HG02763 (cell line): ENCODE data around the gene MRPS18B.
A peak's percentile ranks its signal among the peaks of the same experiment; 100 is the strongest.

Source experiments
- ATAC-seq: cut with Tn5 transposase; IDR thresholded peaks from one replicate; pipeline ENCODE4 v1.9.1; 2021; ENCODE audit warnings: mild to moderate bottlenecking, moderate library complexity; ENCODE audit not compliant: unreplicated experiment

MRPS18B gene

GRCh38 chr6:30601815-30602641, 15.6 kb upstream of the MRPS18B start:
- ATAC-seq: no peak

DNA sequence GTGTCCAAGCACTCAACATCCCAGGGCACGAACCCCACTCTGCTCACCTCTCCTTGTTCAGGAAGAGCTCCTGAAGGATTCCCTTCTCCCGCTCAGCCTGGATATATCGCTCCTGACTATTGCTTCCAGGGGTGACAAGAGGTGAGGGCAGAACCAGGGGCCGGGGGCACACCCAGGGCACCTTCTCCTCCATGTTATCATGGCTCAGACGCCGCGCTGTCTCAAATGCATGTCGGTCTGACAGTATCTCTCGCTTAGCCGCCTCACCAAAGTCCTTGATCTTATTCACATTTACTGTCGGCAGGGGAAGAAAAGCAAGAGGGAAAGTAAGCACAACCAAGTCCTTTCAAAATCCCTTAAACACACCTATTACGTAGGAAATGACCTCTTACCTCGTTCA, 13.7 kb upstream of the MRPS18B start:
- no peak for ATAC-seq

GRCh38 chr6:30610065-30610464, 7.6 kb upstream of the MRPS18B start:
- ATAC-seq: no peak

DNA sequence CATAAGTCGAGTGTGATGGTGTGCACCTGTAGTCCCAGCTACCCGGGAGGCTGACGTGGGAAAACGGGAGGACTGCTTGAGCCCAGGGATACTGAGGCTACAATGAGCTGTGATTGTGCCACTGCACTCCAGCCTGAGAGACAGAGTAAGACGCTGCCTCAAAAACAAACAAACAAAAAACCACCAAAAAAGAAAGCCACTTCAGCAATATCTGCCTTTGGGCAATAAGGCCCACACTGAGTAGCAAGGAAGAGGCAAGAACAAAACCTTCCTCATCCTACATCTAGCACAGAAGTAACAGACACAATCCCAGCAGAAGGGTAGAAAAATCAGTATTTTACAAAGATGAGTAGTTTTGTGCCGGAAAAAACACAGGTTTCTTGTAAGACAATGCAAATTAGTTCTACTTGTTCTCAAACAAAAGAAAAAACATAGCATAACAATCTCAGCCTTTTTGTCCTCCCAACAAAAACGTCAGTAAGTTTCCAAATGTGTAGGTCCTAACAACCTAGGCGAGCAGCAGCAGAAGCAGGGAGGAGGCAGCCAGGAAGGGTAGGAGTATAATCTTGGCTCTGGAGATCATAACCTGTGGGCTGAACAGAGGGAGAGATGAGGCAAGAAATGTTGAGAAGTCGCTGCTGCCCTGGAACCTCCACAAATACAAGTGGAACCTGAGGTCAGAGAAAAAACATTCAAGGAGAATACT, 6.3 kb upstream of the MRPS18B start:
- no peak for ATAC-seq

- no peak for ATAC-seq
These were observed 5.8 kb upstream of the MRPS18B start for GRCh38 chr6:30611856-30612194.

- ATAC-seq: no peak
These were observed 5.4 kb upstream of the MRPS18B start for GRCh38 chr6:30612213-30612612.

GRCh38 chr6:30612687-30613248, 4.9 kb upstream of the MRPS18B start:
- no peak for ATAC-seq

DNA sequence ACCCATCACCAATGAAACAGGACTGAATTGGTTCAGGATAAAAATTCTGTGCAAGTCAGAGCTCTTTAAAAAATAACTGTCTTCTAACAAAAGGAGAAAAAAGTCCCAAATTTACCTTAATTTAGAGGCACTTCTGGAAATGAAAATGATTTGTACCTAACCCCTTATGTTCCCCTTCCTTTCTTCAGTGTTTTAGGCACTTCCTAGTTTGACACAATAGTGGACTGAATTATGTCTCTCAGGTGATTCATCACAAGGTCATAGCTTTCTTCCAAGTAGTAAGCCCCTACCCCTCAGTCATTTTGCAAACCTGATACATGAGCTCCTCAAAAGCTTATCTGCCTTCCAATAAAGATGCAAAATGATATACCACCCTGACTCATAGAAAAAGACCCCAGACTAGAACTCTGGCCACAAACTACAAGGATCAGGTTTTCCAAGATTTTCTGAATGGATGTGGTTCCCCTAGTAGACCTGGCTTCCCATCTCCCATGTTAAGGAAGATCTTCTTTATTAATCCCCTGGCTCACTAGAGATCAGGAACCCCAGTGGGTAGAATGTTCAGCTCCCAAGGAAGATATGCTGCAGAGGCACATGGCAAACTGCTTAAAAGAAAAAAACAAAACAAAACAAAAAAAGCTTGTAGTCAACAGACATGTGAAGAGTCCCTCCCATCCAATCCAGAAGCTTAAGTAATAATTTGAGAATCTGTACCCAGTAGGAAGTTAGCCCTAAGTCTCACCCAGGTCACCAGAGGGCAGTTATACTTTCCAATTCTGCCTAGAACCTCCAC, 4.2 kb upstream of the MRPS18B start:
- ATAC-seq: no peak

GRCh38 chr6:30614044-30614842, 3.4 kb upstream of the MRPS18B start:
- ATAC-seq: no peak

- peak; percentile 33 for ATAC-seq
These were observed 2.8 kb upstream of the MRPS18B start for GRCh38 chr6:30614843-30615218.

DNA sequence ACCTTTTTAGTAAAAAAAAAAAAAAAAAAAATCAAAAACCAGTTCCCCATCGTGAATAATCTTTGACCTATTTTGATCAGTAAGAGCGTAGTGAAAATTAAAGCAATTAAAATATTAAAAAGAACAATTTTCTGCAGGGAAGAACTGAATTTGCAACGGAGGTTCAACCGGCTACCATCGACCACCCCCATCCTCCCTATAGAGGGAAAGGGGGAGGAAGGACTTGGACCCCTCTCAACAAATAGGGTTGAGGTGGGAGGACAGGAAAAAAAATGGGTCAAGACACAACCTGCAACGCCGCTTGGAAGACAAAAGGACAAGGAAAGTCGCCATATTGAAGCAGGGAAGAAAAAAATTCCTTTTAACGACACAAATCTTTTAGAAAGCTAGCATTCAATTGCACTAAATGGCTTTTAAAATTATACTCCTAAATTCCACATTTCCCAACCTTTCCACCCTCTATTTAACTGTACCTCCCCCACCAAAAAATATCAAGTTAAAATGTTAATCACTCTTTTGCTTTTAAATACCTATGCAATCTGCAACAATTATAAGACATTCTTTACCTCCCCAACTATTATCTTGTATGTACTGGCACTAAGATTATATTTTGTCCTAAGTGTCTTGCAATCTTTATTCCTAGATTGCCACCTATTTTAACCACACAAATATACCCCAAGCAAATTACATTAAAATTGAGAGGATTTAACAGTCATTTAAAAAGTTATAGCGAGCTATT, 2.3 kb upstream of the MRPS18B start:
- ATAC-seq: no peak

DNA sequence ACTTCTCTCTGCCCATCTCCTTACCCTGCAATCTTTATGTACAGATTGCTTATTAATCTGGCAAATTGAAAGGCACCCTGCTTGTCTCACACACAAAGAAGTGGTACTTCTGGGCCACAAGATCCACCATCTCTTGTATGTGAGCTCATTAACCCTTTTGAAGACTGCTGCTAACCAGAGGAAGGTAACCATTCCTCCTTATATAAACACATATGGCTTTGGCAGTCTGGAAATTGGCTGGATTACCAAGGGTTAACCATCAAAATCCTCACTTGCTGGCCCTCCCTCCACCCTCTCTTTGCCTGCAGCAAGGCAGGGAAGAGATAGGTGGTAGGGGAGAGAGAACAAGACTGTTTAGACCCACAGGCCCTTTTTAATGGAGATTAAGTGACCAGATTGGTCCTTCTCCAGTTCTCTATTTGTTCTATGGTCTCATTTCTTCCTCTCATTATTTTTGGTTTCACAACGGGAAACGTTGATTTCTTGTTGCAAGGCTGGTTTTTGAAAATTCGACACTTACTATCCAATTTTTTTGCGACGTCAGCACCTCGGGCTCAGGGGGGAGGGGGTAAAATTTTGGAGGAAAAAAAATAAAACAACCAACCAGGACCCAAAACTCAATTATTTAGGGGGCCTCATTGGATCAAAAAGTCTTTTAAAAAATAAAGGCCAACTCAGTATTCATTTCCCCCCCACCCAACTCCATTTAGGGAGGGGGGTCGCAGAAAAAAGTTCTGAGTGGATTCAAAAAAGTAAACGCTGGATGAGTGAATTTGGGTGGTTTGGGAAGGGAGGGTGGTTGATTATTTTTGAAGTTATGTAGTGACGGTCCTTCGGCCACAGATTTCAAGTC, 1.5 kb upstream of the MRPS18B start:
- no peak for ATAC-seq

DNA sequence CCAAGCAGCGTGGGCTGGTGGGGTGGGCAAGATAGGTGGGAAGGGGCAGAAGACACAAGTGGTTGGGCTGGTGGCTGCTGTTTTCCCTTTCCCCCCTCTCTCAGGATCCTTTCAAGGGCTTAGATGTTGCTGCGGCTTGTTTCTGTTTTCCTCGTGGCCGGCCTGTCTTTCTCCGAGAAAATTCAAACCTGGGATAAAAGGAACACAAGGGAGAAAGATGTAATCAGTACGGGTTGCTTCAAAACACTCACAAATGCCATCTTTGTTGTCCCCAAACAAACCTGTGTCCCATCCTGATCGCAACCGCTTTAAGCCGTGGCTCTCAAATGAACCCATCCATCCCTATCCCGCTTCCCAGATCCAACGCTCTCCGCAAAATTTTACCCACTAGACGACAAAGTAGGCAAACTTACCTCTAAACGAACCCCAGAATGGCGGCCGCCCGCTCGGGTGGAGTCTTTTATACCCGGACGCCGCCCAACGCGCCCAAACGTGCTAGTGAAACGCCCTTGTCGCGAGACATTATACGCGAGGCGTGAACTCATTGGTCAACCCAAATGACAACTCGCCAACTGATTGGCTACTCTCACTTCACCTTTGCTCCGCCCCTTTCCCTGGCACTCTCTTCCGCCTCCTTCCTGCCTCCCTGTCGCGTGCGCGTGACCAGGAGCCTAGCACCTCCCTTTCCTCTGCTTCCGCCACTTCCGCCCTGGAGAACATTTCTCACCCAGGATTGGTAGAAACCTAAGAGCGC, 652 bp upstream of the MRPS18B start, which contains the start of gene PPP1R10:
PPP1R10 (minus strand) TSS at position 433 of the 754 bp plus-strand sequence. CDS start 7,299 bp downstream, outside the sequence.
- peak; percentile 80 for ATAC-seq

DNA sequence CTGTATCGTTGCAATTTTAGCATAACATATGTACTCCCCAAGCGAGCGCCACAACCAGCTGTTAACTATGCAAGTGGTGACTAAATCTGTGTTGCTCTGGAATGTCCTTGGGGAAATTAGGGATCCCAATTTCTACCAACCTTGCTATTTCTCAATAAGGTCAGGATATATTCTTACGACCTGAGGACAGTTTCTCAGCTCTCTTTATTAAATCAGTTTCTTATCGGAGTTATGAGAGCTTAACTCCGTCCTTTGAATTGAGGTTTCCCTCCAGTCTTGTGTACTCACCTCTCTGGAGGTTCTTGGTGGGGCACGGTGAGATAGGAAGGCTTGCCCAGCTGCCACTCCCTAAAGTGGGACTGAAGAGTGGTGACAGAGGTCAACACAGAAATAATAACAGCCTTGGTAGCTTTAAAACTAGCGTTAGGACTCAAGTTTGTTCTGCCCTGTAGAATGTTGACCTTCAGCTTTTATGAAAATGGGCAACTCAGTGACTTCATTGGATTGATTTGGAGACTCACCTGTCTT, 694 bp downstream of the MRPS18B start:
- no peak for ATAC-seq

DNA sequence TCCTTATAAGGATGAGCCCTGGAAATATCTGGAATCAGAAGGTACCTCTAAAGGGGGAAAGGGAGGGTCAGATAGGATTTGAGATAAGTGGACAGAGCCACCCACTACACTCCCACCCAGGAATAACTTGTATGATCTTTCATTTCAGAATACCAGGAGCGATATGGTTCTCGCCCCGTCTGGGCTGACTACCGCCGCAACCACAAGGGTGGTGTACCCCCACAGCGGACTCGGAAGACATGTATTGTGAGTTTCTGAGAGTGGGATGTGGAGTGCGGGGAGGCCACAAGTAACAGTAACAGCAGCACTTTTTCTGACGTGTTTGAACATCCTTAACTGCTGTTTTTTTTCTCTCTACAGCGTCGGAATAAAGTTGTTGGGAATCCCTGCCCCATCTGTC, 1.9 kb downstream of the MRPS18B start:
- ATAC-seq: no peak

DNA sequence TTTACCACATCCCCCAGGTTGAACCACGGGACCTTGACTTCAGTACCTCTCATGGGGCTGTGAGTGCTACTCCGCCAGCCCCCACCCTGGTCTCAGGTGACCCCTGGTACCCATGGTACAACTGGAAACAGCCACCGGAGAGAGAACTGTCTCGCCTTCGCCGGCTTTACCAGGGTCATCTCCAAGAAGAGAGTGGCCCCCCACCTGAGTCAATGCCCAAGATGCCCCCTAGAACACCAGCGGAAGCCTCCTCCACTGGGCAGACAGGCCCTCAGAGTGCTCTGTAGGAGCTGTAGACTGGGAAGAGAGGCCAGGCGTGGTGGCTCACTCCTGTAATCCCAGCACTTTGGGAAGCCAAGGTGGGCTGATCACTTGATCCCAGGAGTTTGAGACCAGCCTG, 7.9 kb downstream of the MRPS18B start:
- no peak for ATAC-seq

GRCh38 chr6:30626484-30627366, 9.1 kb downstream of the MRPS18B start, which contains the start of gene ATAT1:
Gene ATAT1, plus strand, starts transcription at chr6:30626874.
- ATAC-seq: peak; percentile 82
